GM12872 (cell line): ENCODE measurements around the gene DPYD.

Experiments
- CTCF ChIP-seq: IDR thresholded peaks from 3 replicates; pipeline ENCODE4 v1.5.1; 2011; ENCODE audit warnings: low read depth, mild to moderate bottlenecking, low read length, moderate library complexity; ENCODE audit not compliant: insufficient read depth

The DPYD gene

GRCh38 chr1:97277891-97278654 lies 642.8 kb downstream of the DPYD start:
- TF ChIP-seq CTCF: no peak

- TF ChIP-seq CTCF: no peak
Measured at GRCh38 chr1:97271916-97272788, 648.7 kb downstream of the DPYD start.

- no peak for TF ChIP-seq CTCF
Measured at GRCh38 chr1:97270508-97271307, 650.1 kb downstream of the DPYD start.

GRCh38 chr1:97265630-97266029 lies 655.2 kb downstream of the DPYD start:
- TF ChIP-seq CTCF: no peak

- TF ChIP-seq CTCF: no peak
Measured at GRCh38 chr1:97262842-97263241, 658.0 kb downstream of the DPYD start.

- no peak for TF ChIP-seq CTCF
Measured at GRCh38 chr1:97258597-97258996, 662.2 kb downstream of the DPYD start.
